OCI-LY7 (cell line): Measurements from ENCODE around the gene PHF14. TPM values are rescaled to one million over a fixed set of nuclear protein-coding genes. Genes with fewer than 3 reads are reported as not detected.

ENCODE experiments used
- BruUV-seq: library from RNA; stranded (reverse); fragments of 400-500 nt; replicated peaks from 2 replicates; lab custom pipeline; 2021; lab: Mats Ljungman, UMichigan
- CTCF ChIA-PET: fragments of 300-600 bp; sonication (Branson Sonifier 250); formaldehyde crosslinking; loops from one replicate; lab custom pipeline; 2022; ENCODE audit warnings: antibody characterized with exemption; ENCODE audit not compliant: unreplicated experiment; lab: Charles Lee
- POLR2A ChIA-PET: fragments of 300-600 bp; sonication (Branson Sonifier 250); formaldehyde crosslinking; loops from one replicate; lab custom pipeline; 2022; ENCODE audit warnings: antibody characterized with exemption; lab: Charles Lee
- DNase-seq: peaks from one replicate; pipeline ENCODE4 v3.0.0-alpha.2; 2015; ENCODE audit warnings: low spot score
- H2AFZ ChIP-seq: fragments of 200-600 bp; sonication (generic), shearing (Covaris generic); 2 replicates; pipeline ENCODE4 v1.6.1; 2014; ENCODE audit warnings: mild to moderate bottlenecking, antibody characterized with exemption, low read length, moderate library complexity
- H3K27ac ChIP-seq: fragments of 200-600 bp; sonication (generic); 2 replicates; pipeline ENCODE4 v1.5.1; 2014; ENCODE audit warnings: mixed run types, low read depth, mild to moderate bottlenecking, moderate library complexity, low read length, inconsistent platforms; ENCODE audit not compliant: poor library complexity, severe bottlenecking
- H3K36me3 ChIP-seq: fragments of 200-600 bp; sonication (generic); 2 replicates; pipeline ENCODE4 v1.6.1; 2014; ENCODE audit warnings: mild to moderate bottlenecking, antibody characterized with exemption, low read length, moderate library complexity, mixed read lengths; ENCODE audit not compliant: insufficient read depth
- H3K4me1 ChIP-seq: fragments of 200-600 bp; sonication (generic); 2 replicates; pipeline ENCODE4 v1.5.1; 2014; ENCODE audit warnings: mild to moderate bottlenecking, low read length; ENCODE audit not compliant: insufficient read depth, poor library complexity, severe bottlenecking
- H3K4me2 ChIP-seq: fragments of 200-600 bp; sonication (generic); 2 replicates; pipeline ENCODE4 v1.6.1; 2014; ENCODE audit warnings: mild to moderate bottlenecking, low read length
- H3K4me3 ChIP-seq: fragments of 200-600 bp; sonication (generic); 2 replicates; pipeline ENCODE4 v1.5.1; 2014; ENCODE audit warnings: mild to moderate bottlenecking, low read depth, low read length; ENCODE audit not compliant: poor library complexity, severe bottlenecking
- H3K79me2 ChIP-seq: fragments of 200-600 bp; sonication (generic); 2 replicates; pipeline ENCODE4 v1.6.1; 2016; ENCODE audit warnings: low read depth, mild to moderate bottlenecking, low read length, moderate library complexity, mixed read lengths; ENCODE audit not compliant: insufficient read depth
- H3K9me2 ChIP-seq: fragments of 200-600 bp; sonication (generic); 2 replicates; pipeline ENCODE4 v1.6.1; 2016; ENCODE audit warnings: mild to moderate bottlenecking, low read length, mixed read lengths; ENCODE audit not compliant: insufficient read depth
- H3K9me3 ChIP-seq: fragments of 200-600 bp; sonication (generic); 2 replicates; pipeline ENCODE4 v1.6.1; 2014; ENCODE audit warnings: mild to moderate bottlenecking, mixed run types, low read length, mixed read lengths
- H4K20me1 ChIP-seq: fragments of 200-600 bp; sonication (generic); 2 replicates; pipeline ENCODE4 v1.6.1; 2014; ENCODE audit warnings: mild to moderate bottlenecking, antibody characterized with exemption, low read length, moderate library complexity, mixed read lengths; ENCODE audit not compliant: insufficient read depth
- EZH2phosphoT487 ChIP-seq: fragments of 200-600 bp; sonication (generic); IDR thresholded peaks from 2 replicates; pipeline ENCODE4 v1.6.1; 2018; ENCODE audit warnings: low read depth, borderline replicate concordance, mild to moderate bottlenecking, mixed run types, antibody characterized with exemption, low read length, moderate library complexity, mixed read lengths
- intact Hi-C: fragments of 100-400 bp; cut with micrococcal nuclease; formaldehyde crosslinking; loops from one replicate; pipeline ENCODE4 v1.10.0; 2022; ENCODE audit not compliant: unreplicated experiment
- total RNA-seq, 2 experiments: library from RNA; depleted of rRNA in 1 of 2; stranded (reverse); fragments of >200 nt in 1 of 2; shearing (Covaris generic) in 1 of 2; gene quantifications; 2 replicates each; pipeline ENCODE4 v1.2.3, GENCODE V29; 2014 to 2022
- TF ChIP-seq, protein P1 (sequence below): fragments of 200-600 bp; sonication (generic); conservative IDR thresholded peaks from 2 replicates; pipeline ENCODE4 v1.5.1; 2014; ENCODE audit warnings: mild to moderate bottlenecking, antibody characterized with exemption, low read length, moderate library complexity, mixed read lengths

Gene PHF14
- total RNA-seq, 2 experiments from 2014 or later, result 39.9 to 55.5 TPM

- no peak for TF ChIP-seq EZH2phosphoT487
- TF ChIP-seq, protein P1, sequence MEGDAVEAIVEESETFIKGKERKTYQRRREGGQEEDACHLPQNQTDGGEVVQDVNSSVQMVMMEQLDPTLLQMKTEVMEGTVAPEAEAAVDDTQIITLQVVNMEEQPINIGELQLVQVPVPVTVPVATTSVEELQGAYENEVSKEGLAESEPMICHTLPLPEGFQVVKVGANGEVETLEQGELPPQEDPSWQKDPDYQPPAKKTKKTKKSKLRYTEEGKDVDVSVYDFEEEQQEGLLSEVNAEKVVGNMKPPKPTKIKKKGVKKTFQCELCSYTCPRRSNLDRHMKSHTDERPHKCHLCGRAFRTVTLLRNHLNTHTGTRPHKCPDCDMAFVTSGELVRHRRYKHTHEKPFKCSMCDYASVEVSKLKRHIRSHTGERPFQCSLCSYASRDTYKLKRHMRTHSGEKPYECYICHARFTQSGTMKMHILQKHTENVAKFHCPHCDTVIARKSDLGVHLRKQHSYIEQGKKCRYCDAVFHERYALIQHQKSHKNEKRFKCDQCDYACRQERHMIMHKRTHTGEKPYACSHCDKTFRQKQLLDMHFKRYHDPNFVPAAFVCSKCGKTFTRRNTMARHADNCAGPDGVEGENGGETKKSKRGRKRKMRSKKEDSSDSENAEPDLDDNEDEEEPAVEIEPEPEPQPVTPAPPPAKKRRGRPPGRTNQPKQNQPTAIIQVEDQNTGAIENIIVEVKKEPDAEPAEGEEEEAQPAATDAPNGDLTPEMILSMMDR, result no peak
- no peaks in the 10 kb centered on the region for H4K20me1 ChIP-seq
- no peaks in the 10 kb centered on the region for H3K9me2 ChIP-seq
- H3K9me3 ChIP-seq, result no peaks in the 10 kb centered on the region
- BruUV-seq, result no TSS peak
- intact Hi-C loops, result no loop called here
- ChIA-PET POLR2A (no interaction called here), CTCF (no interaction called here)
- no peak for DNase-seq
- H3K27ac ChIP-seq, result no peak overlapping the region
- H3K36me3 ChIP-seq, result no peaks in the 10 kb centered on the region
- H3K4me3 ChIP-seq, result no peak overlapping the region
- no peak overlapping the region for H3K4me2 ChIP-seq
- no peaks in the 10 kb centered on the region for H3K79me2 ChIP-seq
- no peaks in the 10 kb centered on the region for H3K4me1 ChIP-seq
- H2AFZ ChIP-seq, result no peak overlapping the region
Observed at GRCh38 chr7:11195502-11195901, 221.8 kb downstream of the PHF14 start.

DNA sequence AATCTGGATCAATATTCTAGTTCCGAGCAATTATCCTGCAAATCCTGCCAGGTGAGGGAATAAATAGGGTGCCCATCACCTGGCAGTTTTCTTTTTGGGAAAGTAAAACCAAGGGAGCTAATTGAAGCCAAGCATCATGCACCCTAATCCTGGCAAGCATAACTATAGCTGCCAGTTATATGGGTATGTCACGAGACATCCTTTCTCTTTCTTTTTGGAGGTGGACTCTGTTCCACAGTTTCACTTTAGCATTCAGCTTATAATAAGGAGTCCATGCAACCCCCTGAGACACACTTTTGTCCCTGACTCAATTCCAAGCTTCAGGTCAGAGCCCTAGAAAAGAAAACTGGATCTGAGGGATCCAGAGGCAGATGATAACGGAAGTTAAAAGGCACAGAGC, 222.5 kb downstream of the PHF14 start:
- intact Hi-C loops, result no loop called here
- Histone ChIP-seq H3K4me3 (no peak overlapping the region), H3K9me3 (no peaks in the 10 kb centered on the region), H3K79me2 (no peaks in the 10 kb centered on the region), H3K36me3 (no peaks in the 10 kb centered on the region), H3K4me2 (no peak overlapping the region), H3K9me2 (no peaks in the 10 kb centered on the region), H3K4me1 (no peaks in the 10 kb centered on the region), H2AFZ (no peak overlapping the region), H3K27ac (no peak overlapping the region), H4K20me1 (no peaks in the 10 kb centered on the region)
- TF ChIP-seq, protein P1, result no peak
- no peak for TF ChIP-seq EZH2phosphoT487
- no peak for DNase-seq
- ChIA-PET POLR2A (no interaction called here), CTCF (no interaction called here)
- BruUV-seq, result no TSS peak

GRCh38 chr7:11203224-11203623, 229.6 kb downstream of the PHF14 start:
- no TSS peak for BruUV-seq
- H3K4me3 ChIP-seq, result no peak overlapping the region
- H3K9me3 ChIP-seq, result no peaks in the 10 kb centered on the region
- intact Hi-C loops, result no loop called here
- H2AFZ ChIP-seq, result no peak overlapping the region
- ChIA-PET CTCF (interaction anchor here (0.5 kb wide), 1 partner anchor 286 kb away, joined by 3 read pairs; no protein-coding TSS in a partner anchor), POLR2A (no interaction called here)
- H3K9me2 ChIP-seq, result no peaks in the 10 kb centered on the region
- DNase-seq, result no peak
- H3K79me2 ChIP-seq, result no peaks in the 10 kb centered on the region
- no peak overlapping the region for H3K4me2 ChIP-seq
- no peaks in the 10 kb centered on the region for H3K36me3 ChIP-seq
- no peaks in the 10 kb centered on the region for H4K20me1 ChIP-seq
- no peaks in the 10 kb centered on the region for H3K4me1 ChIP-seq
- no peak overlapping the region for H3K27ac ChIP-seq
- TF ChIP-seq EZH2phosphoT487, result no peak
- TF ChIP-seq, protein P1, result no peak
